Stimulated activated CD4-positive, alpha-beta T cell treated with anti-CD3 and anti-CD28 coated beads, Interleukin-12 subunit alpha, Interleukin-12 subunit beta, amount 100 ng/mL, for 4 hours (primary cell): ENCODE results near the gene AIMP2.
"Not testable (repeated sequence)": the region's sequence is repeated elsewhere in the genome, so short reads cannot be mapped to it uniquely, and the experiment has no call there.

Source experiments
- DNase-seq: peaks from one replicate; pipeline ENCODE4 v3.0.0-alpha.2; 2020

Gene AIMP2

GRCh38 chr7:6008668-6009611, at the start of gene AIMP2, which contains the start of gene PMS2:
TSS of gene AIMP2 (plus strand) at chr7:6009272. CDS start at chr7:6009364, 92 bp downstream.
TSS of gene PMS2 (minus strand) at chr7:6009049. CDS start at chr7:6009019, 30 bp downstream.
- DNase-seq = peak; percentile 94

DNA sequence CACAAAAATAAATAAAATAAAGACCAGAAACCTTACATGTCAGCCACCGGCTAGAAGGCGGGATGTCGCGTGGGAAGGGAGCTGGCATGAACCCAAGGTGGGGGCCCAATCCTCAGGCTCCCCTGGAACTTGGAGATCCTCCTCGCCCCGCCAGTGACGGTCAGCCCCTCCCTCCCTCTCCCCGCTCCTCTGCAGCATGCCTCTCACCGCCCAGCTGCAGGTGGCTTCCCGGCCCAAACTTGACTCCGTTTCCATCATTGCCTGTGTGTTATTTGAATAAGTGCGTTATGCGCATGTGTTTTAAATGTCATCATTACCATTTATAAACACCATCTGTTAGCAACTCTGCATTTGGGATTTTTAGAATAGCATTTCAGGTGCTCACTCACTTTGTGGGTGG, 45.9 kb upstream of the AIMP2 start:
- DNase-seq = not testable (repeated sequence)

- DNase-seq = not testable (repeated sequence)
Measured at GRCh38 chr7:5963810-5964209, 45.3 kb upstream of the AIMP2 start.

- not testable (repeated sequence) for DNase-seq
Measured at GRCh38 chr7:5970347-5970911, 38.6 kb upstream of the AIMP2 start, which contains the start of gene RSPH10B. TSS of gene RSPH10B (minus strand) at chr7:5970689. CDS start at chr7:5967116, 3,573 bp downstream.

DNA sequence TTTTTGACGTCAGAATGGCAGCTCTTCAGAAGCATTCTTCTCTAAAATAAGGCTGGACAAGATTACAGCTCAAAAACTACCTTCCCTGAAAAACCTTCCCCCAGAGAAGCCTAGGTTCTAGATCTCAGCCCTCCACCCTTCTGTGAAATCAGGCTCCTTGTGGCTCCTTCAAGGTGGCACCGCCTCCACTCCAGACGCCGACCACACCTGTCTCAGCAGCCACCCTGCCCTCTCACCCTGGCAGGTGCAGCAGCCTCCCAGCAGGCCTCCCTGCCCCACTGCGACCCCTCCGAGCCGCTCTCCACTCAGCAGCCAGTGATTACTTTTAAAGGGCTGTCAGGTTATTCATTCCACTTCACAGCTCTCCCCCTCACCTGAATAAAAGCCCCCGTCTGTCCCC, 35.5 kb upstream of the AIMP2 start:
- DNase-seq = not testable (repeated sequence)

GRCh38 chr7:5979680-5980314, 29.3 kb upstream of the AIMP2 start:
- DNase-seq = not testable (repeated sequence)

DNA sequence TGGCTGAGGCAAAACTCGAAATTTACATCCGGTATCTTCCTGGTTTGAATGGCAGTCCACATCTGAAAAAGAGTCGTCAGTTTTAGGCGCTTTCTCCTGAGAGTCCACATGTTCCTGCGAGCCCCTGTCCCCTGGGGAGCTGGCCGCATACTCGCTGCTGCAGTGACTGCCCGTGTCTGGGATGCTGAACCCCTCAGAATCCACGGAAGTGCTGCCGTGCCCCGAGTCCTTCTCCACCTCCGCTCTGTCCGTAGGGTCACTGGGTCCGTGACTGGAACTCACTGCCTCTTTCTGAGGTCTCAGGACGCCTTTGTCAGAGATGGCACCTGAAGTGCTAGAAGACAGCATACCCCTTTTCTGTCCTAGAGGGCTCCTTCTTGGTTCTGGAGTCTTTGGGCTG, 22.0 kb upstream of the AIMP2 start:
- not testable (repeated sequence) for DNase-seq

DNA sequence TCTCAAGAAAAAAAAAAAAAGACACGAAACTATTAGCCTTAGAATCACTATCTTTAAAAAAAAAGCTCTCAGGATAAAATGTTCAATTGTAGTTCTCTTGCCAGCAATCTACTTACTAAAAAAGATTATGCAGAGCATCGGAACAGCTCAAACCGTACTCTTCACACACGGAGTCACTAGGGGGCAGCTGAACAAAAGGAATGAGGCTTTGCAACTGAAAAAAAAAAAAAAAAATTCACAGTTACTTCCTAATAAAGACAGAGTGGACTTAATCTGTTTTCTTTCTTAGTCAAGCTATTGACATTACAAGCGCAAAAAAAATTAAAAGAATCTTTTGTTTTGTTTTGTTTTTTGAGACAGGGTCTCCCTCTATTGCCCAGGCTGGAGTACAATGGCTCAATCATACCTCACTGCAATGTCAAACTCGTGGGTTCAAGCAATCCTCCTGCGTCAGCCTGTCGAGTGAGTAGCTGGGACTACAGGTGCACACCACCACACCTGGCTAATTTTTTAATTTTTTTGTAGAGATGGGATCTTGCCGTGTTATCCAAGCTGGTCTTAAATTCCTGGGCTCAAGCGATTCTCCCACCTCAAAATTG, 11.8 kb upstream of the AIMP2 start:
- no peak for DNase-seq

DNA sequence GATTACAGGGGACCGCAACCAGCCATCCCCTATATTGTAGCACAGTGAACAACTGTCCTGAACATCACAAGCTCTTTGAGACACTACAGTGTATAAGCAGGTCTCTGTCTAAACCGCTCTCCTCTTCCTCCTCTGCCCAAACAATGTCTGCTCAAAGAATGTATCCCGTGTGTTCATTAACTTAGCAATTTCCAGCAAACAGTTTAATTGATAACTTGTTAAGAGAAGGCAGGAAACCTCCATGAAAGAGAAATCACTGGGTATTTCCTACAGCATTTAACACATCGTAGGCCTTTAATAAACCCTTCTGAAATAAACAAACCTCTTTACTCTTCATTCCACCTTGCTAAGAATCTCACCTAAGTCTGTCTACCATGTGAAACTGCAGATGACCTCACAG, 1.7 kb upstream of the AIMP2 start:
- DNase-seq = no peak

DNA sequence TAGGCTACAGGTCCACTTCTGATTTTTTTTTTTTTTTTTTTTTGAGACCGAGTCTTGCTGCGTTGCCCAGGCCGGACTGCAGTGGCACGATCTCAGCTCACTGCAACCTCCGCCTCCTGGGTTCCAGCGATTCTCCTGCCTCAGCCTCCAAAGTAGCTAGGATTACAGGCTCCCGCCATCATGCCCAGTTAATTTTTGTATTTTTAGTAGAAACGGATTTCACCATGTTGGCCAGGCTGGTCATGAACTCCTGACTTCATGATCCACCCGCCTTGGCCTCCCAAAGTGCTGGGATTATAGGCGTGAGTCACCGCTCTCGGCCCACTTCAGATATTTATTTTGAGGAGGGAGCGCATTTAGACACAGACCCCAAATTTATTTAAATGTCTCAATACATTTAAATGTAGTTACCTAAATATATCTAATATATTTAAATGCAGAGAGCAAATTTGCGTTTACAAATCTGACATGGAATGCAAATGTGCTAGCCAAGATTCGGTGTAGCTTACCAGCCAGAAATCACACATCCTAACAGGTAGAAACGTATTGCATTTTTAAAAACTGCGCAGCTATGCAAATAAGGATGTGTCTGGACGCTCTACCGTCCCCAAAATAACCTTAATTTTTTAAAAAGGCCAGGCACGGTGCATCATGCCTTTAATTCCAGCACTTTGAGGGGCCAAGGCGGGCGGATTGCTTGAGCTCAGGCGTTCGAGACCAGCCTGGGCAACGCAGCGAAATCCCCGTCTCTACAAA, 1.1 kb upstream of the AIMP2 start:
- DNase-seq = not testable (repeated sequence)

- DNase-seq = not testable (repeated sequence)
Measured at GRCh38 chr7:6010370-6010769, 1.3 kb downstream of the AIMP2 start.

GRCh38 chr7:6011541-6011940, 2.5 kb downstream of the AIMP2 start:
- no peak for DNase-seq

GRCh38 chr7:6012355-6013104, 3.5 kb downstream of the AIMP2 start:
- no peak for DNase-seq

GRCh38 chr7:6015917-6016652, 7.0 kb downstream of the AIMP2 start:
- no peak for DNase-seq

DNA sequence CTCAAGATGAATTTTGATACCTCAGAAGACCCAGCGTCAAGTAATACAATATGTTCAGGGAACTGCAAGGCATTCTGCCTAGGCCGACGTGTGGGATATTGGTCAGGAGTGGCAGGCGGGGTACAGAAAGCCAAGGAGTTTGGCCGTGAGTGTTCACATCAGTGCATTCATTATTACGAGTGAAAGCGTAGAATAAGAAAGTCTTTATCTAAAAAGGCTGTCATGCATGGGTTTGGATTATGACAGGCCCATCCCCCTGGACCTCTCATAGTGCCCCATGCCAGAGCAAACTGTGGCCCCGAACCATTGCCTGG, 7.5 kb downstream of the AIMP2 start:
- DNase-seq = no peak

- DNase-seq = no peak
Measured at GRCh38 chr7:6020371-6021286, 11.6 kb downstream of the AIMP2 start.

DNA sequence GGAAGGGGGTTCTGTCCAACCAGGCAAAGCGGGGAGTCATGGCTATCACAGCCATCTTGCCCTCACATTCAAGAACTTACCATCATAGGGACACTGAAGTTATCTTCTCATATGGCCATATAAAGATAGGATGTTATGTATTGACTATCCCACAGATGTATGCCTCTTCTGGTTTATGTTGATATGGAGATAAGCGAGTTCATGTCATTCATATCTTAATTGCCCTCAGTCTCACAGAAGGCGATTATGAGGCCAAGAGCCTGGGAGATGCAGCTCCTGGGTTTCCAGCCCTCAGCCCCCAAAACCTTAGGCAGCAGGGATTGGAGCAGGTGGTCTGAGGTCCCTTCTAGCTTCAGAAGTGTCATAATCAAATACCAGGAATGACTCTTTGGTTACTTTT, 13.6 kb downstream of the AIMP2 start:
- DNase-seq = no peak

- DNase-seq = no peak
Measured at GRCh38 chr7:6023974-6024435, 14.9 kb downstream of the AIMP2 start.

- peak; percentile 45 for DNase-seq
Measured at GRCh38 chr7:6026011-6026819, 17.1 kb downstream of the AIMP2 start.
